GM19025 (cell line): ENCODE data around the gene ZNF563.
"Not testable (repeated sequence)": the region's sequence is repeated elsewhere in the genome, so short reads cannot be mapped to it uniquely, and the experiment has no call there.

Source experiments
- ATAC-seq: cut with Tn5 transposase; IDR thresholded peaks from one replicate; pipeline ENCODE4 v1.9.1; 2021; ENCODE audit warnings: mild to moderate bottlenecking, low read depth, moderate library complexity; ENCODE audit not compliant: unreplicated experiment

Gene ZNF563

GRCh38 chr19:12333162-12334159 is at the start of gene ZNF563:
Gene ZNF563 (minus strand): TSS chr19:12333633. CDS start chr19:12333482, 151 bp downstream.
- ATAC-seq = peak; percentile 97

DNA sequence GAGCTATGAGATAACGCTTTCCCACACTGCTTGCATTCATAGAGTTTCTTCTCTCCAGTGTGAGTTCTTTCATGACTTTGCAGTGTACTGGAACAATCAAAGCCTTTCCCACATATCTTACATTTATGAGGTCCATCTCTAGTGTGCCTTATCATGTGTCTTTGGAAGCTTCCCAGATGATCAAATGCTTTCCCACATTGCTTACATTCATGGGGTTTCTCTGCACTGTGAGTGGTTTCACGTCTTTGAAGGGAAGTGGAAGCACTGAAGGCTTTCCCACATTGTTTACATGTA is 47.0 kb upstream of the ZNF563 start:
- no peak for ATAC-seq

- ATAC-seq = no peak
Measured at GRCh38 chr19:12379732-12380443, 46.5 kb upstream of the ZNF563 start.

DNA sequence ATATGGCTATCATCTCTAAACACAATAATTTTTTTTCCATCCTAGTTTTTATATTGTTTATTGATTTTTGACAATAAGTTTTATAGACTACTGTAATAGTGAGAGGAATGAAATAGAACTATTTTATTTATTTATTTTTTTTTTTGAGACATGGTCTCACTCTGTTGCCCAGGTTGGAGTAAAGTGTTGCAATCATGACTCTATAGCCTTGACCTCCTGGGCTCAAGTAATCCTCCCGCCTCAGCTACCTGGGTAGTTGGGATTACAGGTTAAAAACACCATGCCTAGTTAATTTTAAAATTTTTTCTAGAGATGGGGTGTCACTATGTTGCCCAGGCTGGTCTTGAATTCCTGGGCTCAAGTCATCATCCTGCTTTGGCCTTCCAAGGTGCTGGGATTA is 40.6 kb upstream of the ZNF563 start:
- ATAC-seq = no peak

GRCh38 chr19:12365236-12366162 is 32.1 kb upstream of the ZNF563 start, which contains the start of gene ZNF442:
Gene ZNF442 (minus strand): TSS chr19:12365683. CDS start chr19:12363631, 2,052 bp downstream.
- peak; percentile 83 for ATAC-seq

DNA sequence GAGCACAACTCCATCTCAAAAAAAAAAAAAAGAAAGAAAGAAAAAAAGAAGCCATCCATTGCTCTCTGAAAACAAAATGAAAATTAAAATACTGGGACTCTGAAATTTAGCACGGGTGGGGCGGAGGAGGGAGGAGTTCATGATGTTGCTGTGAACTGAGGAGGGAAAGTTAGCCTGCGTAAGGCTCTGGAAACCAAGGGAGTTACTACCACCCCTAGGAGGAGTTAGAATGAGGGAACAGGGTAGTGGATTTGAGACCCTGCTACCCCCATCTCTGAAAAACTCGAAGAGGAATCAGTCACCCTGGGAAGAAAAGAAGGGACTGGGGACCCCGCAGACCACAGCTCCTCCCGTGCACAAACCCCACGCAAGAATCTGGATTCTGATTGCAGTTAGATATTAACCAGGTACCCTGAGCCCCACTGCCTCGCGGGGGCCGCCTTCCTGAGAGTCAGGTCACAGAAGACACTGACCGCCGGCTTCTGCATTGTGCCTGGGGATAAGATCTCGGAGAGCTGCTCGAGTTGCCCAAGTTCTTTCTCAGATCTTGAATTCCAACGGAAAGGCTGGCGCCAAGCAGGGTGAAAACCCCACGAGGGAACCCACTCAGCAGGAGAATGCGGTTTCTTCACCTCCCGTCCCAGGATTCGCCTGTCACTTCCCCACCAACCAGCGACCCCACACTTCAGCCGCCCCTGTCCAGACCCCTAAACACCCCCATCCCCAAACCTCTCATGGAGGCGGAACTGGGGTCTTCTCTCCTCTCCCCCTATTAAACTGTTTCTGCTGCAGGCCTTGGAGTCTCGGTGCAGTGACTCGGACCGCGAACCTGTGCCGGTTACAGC is 31.2 kb upstream of the ZNF563 start:
- ATAC-seq = no peak

DNA sequence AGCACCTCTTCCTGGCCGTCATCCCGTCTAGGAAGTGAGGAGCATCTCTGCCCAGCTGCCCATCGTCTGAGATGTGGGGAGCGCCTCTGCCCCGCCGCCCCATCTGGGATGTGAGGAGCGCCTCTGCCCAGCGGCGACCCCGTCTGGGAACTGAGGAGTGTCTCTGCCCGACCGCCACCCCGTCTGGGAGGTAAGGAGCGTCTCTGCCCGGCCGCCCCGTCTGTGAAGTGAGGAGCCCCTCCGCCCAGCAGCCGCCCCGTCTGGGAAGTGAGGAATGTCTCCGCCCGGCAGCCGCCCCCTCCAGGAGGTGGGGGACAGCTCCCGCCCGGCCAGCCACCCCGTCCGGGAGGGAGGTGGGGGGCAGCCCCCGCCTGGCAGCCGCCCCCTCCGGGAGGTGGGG is 28.8 kb upstream of the ZNF563 start:
- not testable (repeated sequence) for ATAC-seq

- ATAC-seq = no peak
Measured at GRCh38 chr19:12353375-12353774, 19.9 kb upstream of the ZNF563 start.

DNA sequence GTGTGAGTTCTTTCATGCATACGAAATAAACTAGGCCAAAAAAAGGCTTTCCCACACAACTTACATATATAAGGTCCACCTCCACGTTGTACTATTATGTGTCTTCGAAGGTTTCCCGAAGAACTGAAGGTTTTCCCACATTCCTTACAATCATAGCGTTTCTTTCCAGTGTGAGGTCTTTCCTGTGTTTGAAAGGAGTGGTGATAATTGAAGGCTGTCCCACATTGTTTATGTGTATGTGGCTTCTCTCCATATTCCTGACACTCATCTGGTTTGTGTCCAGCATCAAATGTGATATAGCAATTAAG is 17.4 kb upstream of the ZNF563 start:
- no peak for ATAC-seq

DNA sequence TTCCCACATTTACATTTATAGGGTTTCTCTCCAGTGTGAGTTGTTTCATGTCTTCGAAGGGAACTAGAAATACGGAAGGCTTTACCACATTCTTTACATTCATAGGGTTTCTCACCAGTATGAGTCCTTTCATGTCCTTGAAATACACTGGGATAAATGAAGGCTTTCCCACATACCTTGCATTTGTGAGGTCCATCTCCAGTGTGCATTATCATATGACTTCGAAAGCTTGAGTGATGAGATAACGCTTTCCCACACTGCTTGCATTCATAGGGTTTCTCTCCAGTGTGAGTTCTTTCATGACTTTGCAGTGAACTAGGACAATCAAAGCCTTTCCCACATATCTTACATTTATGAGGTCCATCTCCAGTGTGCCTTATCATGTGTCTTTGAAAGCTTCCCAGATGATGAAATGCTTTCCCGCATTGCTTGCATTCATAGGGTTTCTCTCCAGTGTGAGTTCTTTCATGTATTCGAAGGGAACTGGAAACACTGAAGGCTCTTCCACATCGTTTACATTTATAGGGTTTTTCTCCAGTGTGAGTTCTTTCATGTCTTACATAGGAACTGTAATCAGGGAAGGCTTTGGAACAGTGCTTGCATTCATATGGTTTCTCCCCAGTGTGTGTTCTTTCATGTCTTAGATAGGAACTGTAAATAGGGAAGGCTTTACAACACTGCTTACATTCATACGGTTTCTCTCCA is 16.9 kb upstream of the ZNF563 start:
- no peak for ATAC-seq

- ATAC-seq = no peak
Measured at GRCh38 chr19:12346896-12347295, 13.5 kb upstream of the ZNF563 start.

DNA sequence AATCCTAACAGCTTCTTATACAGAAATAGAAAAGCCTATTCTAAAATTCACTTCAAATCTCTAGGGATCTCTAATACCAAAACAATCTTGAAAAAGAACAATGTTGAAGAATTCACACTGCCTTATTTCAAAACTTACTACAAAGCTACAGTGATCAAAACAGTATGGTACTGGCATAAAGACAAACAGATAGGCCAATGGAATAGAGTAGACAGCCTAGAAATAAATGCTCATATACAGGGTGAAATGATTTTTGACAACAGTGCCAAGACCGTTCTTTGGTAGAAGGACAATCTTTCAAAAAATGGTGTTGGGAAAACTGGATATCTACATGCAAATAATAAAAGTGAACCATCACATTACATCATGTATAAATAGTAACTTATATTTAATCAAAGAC is 11.8 kb upstream of the ZNF563 start:
- ATAC-seq = no peak

GRCh38 chr19:12331211-12331941 is 2.1 kb downstream of the ZNF563 start:
- no peak for ATAC-seq

DNA sequence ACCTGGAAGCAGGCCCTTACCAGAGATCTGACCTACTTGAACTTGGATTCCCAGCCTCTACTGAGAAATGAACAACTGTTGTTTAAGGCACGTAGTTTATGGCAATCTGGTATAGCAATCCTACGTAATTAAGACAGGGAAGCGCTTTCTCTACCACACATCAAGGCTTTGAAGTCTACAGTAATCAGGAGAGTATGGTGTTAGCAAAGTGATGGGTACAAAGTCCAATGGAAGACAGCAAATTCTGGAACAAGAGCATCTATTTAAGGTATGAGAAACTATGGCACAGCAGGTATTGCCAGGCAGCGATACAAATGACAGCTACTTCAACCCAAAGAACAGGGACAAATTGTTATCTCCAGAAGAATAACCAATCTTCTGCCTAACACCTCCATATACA is 3.1 kb downstream of the ZNF563 start:
- no peak for ATAC-seq

GRCh38 chr19:12325690-12326089 is 7.7 kb downstream of the ZNF563 start:
- no peak for ATAC-seq

- no peak for ATAC-seq
Measured at GRCh38 chr19:12318782-12319413, 14.5 kb downstream of the ZNF563 start.

GRCh38 chr19:12314553-12314952 is 18.9 kb downstream of the ZNF563 start:
- ATAC-seq = no peak

GRCh38 chr19:12308891-12309290 is 24.5 kb downstream of the ZNF563 start:
- not testable (repeated sequence) for ATAC-seq
